SH-SY5Y (cell line): ENCODE data around the gene KIAA1328.

Experiments used
- GATA2 ChIP-seq: IDR thresholded peaks from 2 replicates; pipeline ENCODE4 v1.6.1; 2011; ENCODE audit warnings: mild to moderate bottlenecking, low read depth, low read length
- GATA3 ChIP-seq: IDR thresholded peaks from 2 replicates; pipeline ENCODE4 v1.6.1; 2011; ENCODE audit warnings: low read depth, mild to moderate bottlenecking, low read length, moderate library complexity

DNA sequence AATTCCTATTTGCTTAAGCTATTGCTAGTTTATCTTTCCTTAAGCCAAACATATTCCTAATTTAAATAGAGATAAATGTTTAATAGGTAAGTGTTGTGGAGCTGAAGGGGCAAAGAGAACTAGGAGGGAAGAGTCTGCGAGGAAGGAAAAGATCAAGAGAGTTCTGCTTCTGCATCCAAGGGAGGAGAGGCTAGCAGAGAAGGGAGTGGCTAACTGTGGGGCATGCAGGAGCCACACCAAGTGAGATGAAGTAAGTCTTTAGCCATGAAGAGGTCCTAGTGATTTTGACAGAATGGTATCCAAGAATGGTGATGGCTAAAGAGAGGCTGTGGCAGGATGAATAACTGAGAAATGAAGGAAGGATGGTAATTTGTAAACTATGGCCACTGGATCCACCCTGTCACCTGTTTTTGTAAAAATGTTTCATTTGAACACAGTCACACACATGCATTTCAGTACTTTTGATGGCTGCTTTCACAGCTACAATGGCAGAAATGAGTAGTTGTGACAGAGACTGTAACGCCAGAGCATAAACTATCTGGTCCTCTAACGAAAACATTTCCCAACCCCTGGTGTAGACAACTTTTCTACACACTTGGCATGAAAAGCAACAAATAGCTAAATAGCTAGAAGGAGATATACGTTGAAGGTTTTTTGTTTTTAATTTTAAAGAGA lies 15.7 kb upstream of the KIAA1328 start:
- TF ChIP-seq GATA2 (no peak), GATA3 (no peak)
